Measurements from ENCODE around the gene MED7.

MED7 gene

DNA sequence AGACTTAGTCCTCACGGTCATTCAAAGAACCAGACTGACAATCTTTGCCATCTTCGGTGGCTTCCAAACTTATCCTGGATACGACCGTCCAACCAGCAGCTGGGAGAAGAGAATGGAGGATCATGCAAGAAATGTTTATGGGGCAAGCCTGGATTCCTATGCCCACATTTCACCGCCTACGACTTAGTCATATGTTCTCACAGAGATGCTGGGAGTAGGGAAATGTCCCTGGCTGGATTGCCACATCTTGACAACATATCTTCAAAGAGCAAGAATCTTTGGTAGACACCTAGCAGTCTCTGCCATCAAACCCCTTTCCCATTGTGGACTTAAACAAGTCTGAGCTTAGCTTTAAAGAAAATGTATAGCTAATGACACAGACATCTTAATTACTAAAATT, 5.0 kb downstream of the MED7 start:
- Histone ChIP-seq H2BK120ac (ENCODE audit: insufficient read depth, low read length, poor library complexity) (no peak overlapping the region), H3K79me1 (ENCODE audit: low read length) (peaks cover 6% of the 10 kb centered on the region), H3K9me3 (ENCODE audit: insufficient read depth, low read depth, low read length) (no peaks in the 10 kb centered on the region), H2BK5ac (ENCODE audit: low read depth, low read length, poor library complexity) (no peak overlapping the region), H3K4me2 (ENCODE audit: low read length) (no peak overlapping the region), H4K91ac (ENCODE audit: low read depth, low read length) (no peak overlapping the region), H3K23ac (ENCODE audit: low read length) (no peak overlapping the region), H4K12ac (ENCODE audit: low read depth, low read length) (no peak overlapping the region), H3K9ac (ENCODE audit: low read length) (no peak overlapping the region), H4K8ac (ENCODE audit: low read depth, low read length) (no peak overlapping the region), H2AK5ac (ENCODE audit: low read length) (no peak overlapping the region), H3K27ac (ENCODE audit: low read depth, low read length) (no peak overlapping the region), H2AFZ (ENCODE audit: insufficient read depth, low read length, poor library complexity) (no peak overlapping the region), H3K4me1 (ENCODE audit: control insufficient read depth in 1 of 2, insufficient read depth in 2 of 2, low read length in 2 of 2) (no peaks in the 10 kb centered on the region), H3K27me3 (ENCODE audit: insufficient read depth, low read length) (no peaks in the 10 kb centered on the region), H3K18ac (ENCODE audit: low read length) (no peak overlapping the region), H3K36me3 (ENCODE audit: control insufficient read depth in 1 of 2, insufficient read depth in 2 of 2, low read length in 2 of 2) (peaks cover 0 to 8% of the 10 kb centered on the region in 2 experiments), H3K14ac (ENCODE audit: low read length) (no peak overlapping the region), H3K4me3 (ENCODE audit: low read depth, low read length) (no peak overlapping the region), H3K4ac (ENCODE audit: low read depth, low read length) (no peak overlapping the region), H2BK12ac (ENCODE audit: low read length) (no peak overlapping the region), H3K79me2 (ENCODE audit: control insufficient read depth, insufficient read depth, low read length, poor library complexity) (peaks cover 5% of the 10 kb centered on the region)
- peak; percentile 58 to 72 for DNase-seq
- no CpG with 5 or more reads among the region's 6 CpGs for WGBS (ENCODE audit: extremely low coverage, insufficient coverage, insufficient read length)

- no peaks in the 10 kb centered on the region for H3K9me3 ChIP-seq (ENCODE audit: insufficient read depth, low read depth, low read length)
- no CpG with 5 or more reads among the region's 1 CpG for WGBS (ENCODE audit: extremely low coverage, insufficient coverage, insufficient read length)
- H3K4ac ChIP-seq (ENCODE audit: low read depth, low read length) = no peak overlapping the region
- no peak overlapping the region for H3K4me3 ChIP-seq (ENCODE audit: low read depth, low read length)
- no peak overlapping the region for H3K27ac ChIP-seq (ENCODE audit: low read depth, low read length)
- H4K12ac ChIP-seq (ENCODE audit: low read depth, low read length) = no peak overlapping the region
- H3K27me3 ChIP-seq (ENCODE audit: insufficient read depth, low read length) = no peaks in the 10 kb centered on the region
- no peak overlapping the region for H2AFZ ChIP-seq (ENCODE audit: insufficient read depth, low read length, poor library complexity)
- DNase-seq = no peak
- no peak overlapping the region for H3K9ac ChIP-seq (ENCODE audit: low read length)
- H3K79me1 ChIP-seq (ENCODE audit: low read length) = no peaks in the 10 kb centered on the region
- no peak overlapping the region for H3K14ac ChIP-seq (ENCODE audit: low read length)
- H2BK120ac ChIP-seq (ENCODE audit: insufficient read depth, low read length, poor library complexity) = no peak overlapping the region
- H3K4me2 ChIP-seq (ENCODE audit: low read length) = no peak overlapping the region
- H4K8ac ChIP-seq (ENCODE audit: low read depth, low read length) = no peak overlapping the region
- no peaks in the 10 kb centered on the region for H3K4me1 ChIP-seq (ENCODE audit: control insufficient read depth in 1 of 2, insufficient read depth in 2 of 2, low read length in 2 of 2)
- H2BK12ac ChIP-seq (ENCODE audit: low read length) = no peak overlapping the region
- H2AK5ac ChIP-seq (ENCODE audit: low read length) = no peak overlapping the region
- H3K18ac ChIP-seq (ENCODE audit: low read length) = no peak overlapping the region
- H3K36me3 ChIP-seq (ENCODE audit: control insufficient read depth in 1 of 2, insufficient read depth in 2 of 2, low read length in 2 of 2) = no peaks in the 10 kb centered on the region
- no peak overlapping the region for H4K91ac ChIP-seq (ENCODE audit: low read depth, low read length)
- H3K79me2 ChIP-seq (ENCODE audit: control insufficient read depth, insufficient read depth, low read length, poor library complexity) = no peaks in the 10 kb centered on the region
- no peak overlapping the region for H3K23ac ChIP-seq (ENCODE audit: low read length)
- no peak overlapping the region for H2BK5ac ChIP-seq (ENCODE audit: low read depth, low read length, poor library complexity)
Observed at GRCh38 chr5:157132281-157132612, 10.4 kb downstream of the MED7 start.

- WGBS (ENCODE audit: extremely low coverage, insufficient coverage, insufficient read length) = no CpG with 5 or more reads among the region's 7 CpGs
- Histone ChIP-seq H3K18ac (ENCODE audit: low read length) (no peak overlapping the region), H3K79me1 (ENCODE audit: low read length) (no peaks in the 10 kb centered on the region), H2AFZ (ENCODE audit: insufficient read depth, low read length, poor library complexity) (no peak overlapping the region), H3K4me3 (ENCODE audit: low read depth, low read length) (no peak overlapping the region), H3K9ac (ENCODE audit: low read length) (no peak overlapping the region), H3K4ac (ENCODE audit: low read depth, low read length) (no peak overlapping the region), H3K9me3 (ENCODE audit: insufficient read depth, low read depth, low read length) (no peaks in the 10 kb centered on the region), H4K8ac (ENCODE audit: low read depth, low read length) (no peak overlapping the region), H3K36me3 (ENCODE audit: control insufficient read depth in 1 of 2, insufficient read depth in 2 of 2, low read length in 2 of 2) (no peaks in the 10 kb centered on the region), H3K4me2 (ENCODE audit: low read length) (no peak overlapping the region), H2BK120ac (ENCODE audit: insufficient read depth, low read length, poor library complexity) (no peak overlapping the region), H2BK5ac (ENCODE audit: low read depth, low read length, poor library complexity) (no peak overlapping the region), H3K14ac (ENCODE audit: low read length) (no peak overlapping the region), H4K12ac (ENCODE audit: low read depth, low read length) (no peak overlapping the region), H2BK12ac (ENCODE audit: low read length) (no peak overlapping the region), H4K91ac (ENCODE audit: low read depth, low read length) (no peak overlapping the region), H3K79me2 (ENCODE audit: control insufficient read depth, insufficient read depth, low read length, poor library complexity) (no peaks in the 10 kb centered on the region), H3K27ac (ENCODE audit: low read depth, low read length) (no peak overlapping the region), H3K23ac (ENCODE audit: low read length) (no peak overlapping the region), H3K27me3 (ENCODE audit: insufficient read depth, low read length) (no peaks in the 10 kb centered on the region), H2AK5ac (ENCODE audit: low read length) (no peak overlapping the region), H3K4me1 (ENCODE audit: control insufficient read depth in 1 of 2, insufficient read depth in 2 of 2, low read length in 2 of 2) (no peaks in the 10 kb centered on the region)
- peak; percentile 76 for DNase-seq
Observed at GRCh38 chr5:157130925-157131324, 11.7 kb downstream of the MED7 start.

DNA sequence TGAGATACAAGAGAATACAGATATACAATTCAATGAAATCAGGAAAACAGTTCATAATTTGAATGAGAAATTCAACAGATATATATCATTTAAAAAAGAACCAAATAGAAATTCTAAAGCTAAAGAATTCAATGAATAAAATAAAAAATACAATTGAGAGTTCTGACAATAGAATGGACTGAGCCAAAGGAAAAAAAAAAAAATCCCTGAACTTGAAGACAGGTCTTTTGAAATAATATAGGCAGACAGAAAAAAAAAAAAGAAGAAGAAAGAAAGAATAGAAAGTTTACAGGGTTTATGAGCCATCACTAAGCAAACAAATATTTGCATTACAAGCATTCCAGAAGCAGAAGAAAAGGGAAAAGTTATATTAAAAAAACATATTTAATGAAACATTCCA, 21.0 kb downstream of the MED7 start:
- Histone ChIP-seq H3K4ac (ENCODE audit: low read depth, low read length) (no peak overlapping the region), H3K4me3 (ENCODE audit: low read depth, low read length) (no peak overlapping the region)

DNA sequence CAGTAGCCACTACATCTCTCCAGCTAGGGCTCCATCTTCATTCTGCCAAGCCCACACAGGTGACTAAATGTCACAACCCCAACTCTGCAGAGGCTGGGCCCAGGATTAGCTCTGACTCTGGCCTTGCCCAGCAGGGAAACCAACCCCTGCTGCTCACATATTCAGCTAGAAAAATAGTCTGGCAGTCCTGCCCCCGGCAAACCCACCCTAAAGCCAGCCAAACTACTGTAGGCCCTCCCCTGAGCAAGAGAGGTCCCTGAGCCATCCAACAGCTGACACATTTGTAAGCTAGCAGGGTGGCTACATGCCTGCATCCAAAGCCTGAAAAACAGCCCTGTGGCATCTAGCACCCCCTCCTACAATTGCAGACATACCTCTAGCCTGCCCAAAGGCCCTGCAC, 22.6 kb downstream of the MED7 start:
- H4K12ac ChIP-seq (ENCODE audit: low read depth, low read length) = no peak overlapping the region
- H3K4me3 ChIP-seq (ENCODE audit: low read depth, low read length) = no peak overlapping the region
- H3K9me3 ChIP-seq (ENCODE audit: insufficient read depth, low read depth, low read length) = no peaks in the 10 kb centered on the region
- H2BK12ac ChIP-seq (ENCODE audit: low read length) = no peak overlapping the region
- H3K27me3 ChIP-seq (ENCODE audit: insufficient read depth, low read length) = no peaks in the 10 kb centered on the region
- H3K79me1 ChIP-seq (ENCODE audit: low read length) = no peaks in the 10 kb centered on the region
- H4K91ac ChIP-seq (ENCODE audit: low read depth, low read length) = no peak overlapping the region
- DNase-seq = no peak
- no peak overlapping the region for H2AK5ac ChIP-seq (ENCODE audit: low read length)
- no peak overlapping the region for H3K4ac ChIP-seq (ENCODE audit: low read depth, low read length)
- H3K23ac ChIP-seq (ENCODE audit: low read length) = no peak overlapping the region
- no peaks in the 10 kb centered on the region for H3K79me2 ChIP-seq (ENCODE audit: control insufficient read depth, insufficient read depth, low read length, poor library complexity)
- no peak overlapping the region for H3K14ac ChIP-seq (ENCODE audit: low read length)
- no peak overlapping the region for H2AFZ ChIP-seq (ENCODE audit: insufficient read depth, low read length, poor library complexity)
- no peak overlapping the region for H4K8ac ChIP-seq (ENCODE audit: low read depth, low read length)
- no peaks in the 10 kb centered on the region for H3K36me3 ChIP-seq (ENCODE audit: control insufficient read depth in 1 of 2, insufficient read depth in 2 of 2, low read length in 2 of 2)
- no peak overlapping the region for H2BK5ac ChIP-seq (ENCODE audit: low read depth, low read length, poor library complexity)
- no peak overlapping the region for H3K27ac ChIP-seq (ENCODE audit: low read depth, low read length)
- no peak overlapping the region for H3K9ac ChIP-seq (ENCODE audit: low read length)
- H3K4me2 ChIP-seq (ENCODE audit: low read length) = no peak overlapping the region
- no peak overlapping the region for H3K18ac ChIP-seq (ENCODE audit: low read length)
- H2BK120ac ChIP-seq (ENCODE audit: insufficient read depth, low read length, poor library complexity) = no peak overlapping the region
- no peaks in the 10 kb centered on the region for H3K4me1 ChIP-seq (ENCODE audit: control insufficient read depth in 1 of 2, insufficient read depth in 2 of 2, low read length in 2 of 2)
- no CpG with 5 or more reads among the region's 1 CpG for WGBS (ENCODE audit: extremely low coverage, insufficient coverage, insufficient read length)

More for the DNA sequence above, 21.0 kb downstream of the MED7 start:
- Histone ChIP-seq H3K79me2 (ENCODE audit: control insufficient read depth, insufficient read depth, low read length, poor library complexity) (no peaks in the 10 kb centered on the region), H3K23ac (ENCODE audit: low read length) (no peak overlapping the region), H2AK5ac (ENCODE audit: low read length) (no peak overlapping the region), H2BK5ac (ENCODE audit: low read depth, low read length, poor library complexity) (no peak overlapping the region), H3K79me1 (ENCODE audit: low read length) (no peaks in the 10 kb centered on the region), H4K8ac (ENCODE audit: low read depth, low read length) (no peak overlapping the region), H2BK12ac (ENCODE audit: low read length) (no peak overlapping the region), H3K36me3 (ENCODE audit: control insufficient read depth in 1 of 2, insufficient read depth in 2 of 2, low read length in 2 of 2) (no peaks in the 10 kb centered on the region), H3K9me3 (ENCODE audit: insufficient read depth, low read depth, low read length) (no peaks in the 10 kb centered on the region), H2BK120ac (ENCODE audit: insufficient read depth, low read length, poor library complexity) (no peak overlapping the region), H3K14ac (ENCODE audit: low read length) (no peak overlapping the region), H3K27ac (ENCODE audit: low read depth, low read length) (no peak overlapping the region), H3K4me1 (ENCODE audit: control insufficient read depth in 1 of 2, insufficient read depth in 2 of 2, low read length in 2 of 2) (no peaks in the 10 kb centered on the region), H4K91ac (ENCODE audit: low read depth, low read length) (no peak overlapping the region), H3K9ac (ENCODE audit: low read length) (no peak overlapping the region), H2AFZ (ENCODE audit: insufficient read depth, low read length, poor library complexity) (no peak overlapping the region), H3K18ac (ENCODE audit: low read length) (no peak overlapping the region), H3K27me3 (ENCODE audit: insufficient read depth, low read length) (no peaks in the 10 kb centered on the region), H4K12ac (ENCODE audit: low read depth, low read length) (no peak overlapping the region), H3K4me2 (ENCODE audit: low read length) (no peak overlapping the region)
- DNase-seq = no peak

All from trophoblast cell (in vitro differentiated cells and primary cell).